GM11168 (cell line): ENCODE results near the gene THPO.

Experiments used
- in situ Hi-C: fragments of 300-500 bp; cut with MboI; formaldehyde crosslinking; loops from one replicate; pipeline ENCODE4 v1.12.0; 2022; ENCODE audit warnings: low sequenced_read_pairs; ENCODE audit not compliant: unreplicated experiment

The THPO gene

GRCh38 chr3:184377882-184378445 is at the start of gene THPO:
Gene THPO (minus strand): TSS chr3:184378207. CDS start chr3:184376259, 1,948 bp downstream.
- in situ Hi-C loops = no loop called here

GRCh38 chr3:184426691-184427141 is 48.7 kb upstream of the THPO start:
- in situ Hi-C loops = no loop called here

GRCh38 chr3:184423561-184423960 is 45.6 kb upstream of the THPO start:
- in situ Hi-C loops = no loop called here

GRCh38 chr3:184419171-184419570 is 41.2 kb upstream of the THPO start:
- in situ Hi-C loops = loop anchor here (10.0 kb wide), 1 partner anchor 86 kb away; no protein-coding TSS in a partner anchor

- in situ Hi-C loops = loop anchor here (10.0 kb wide), 1 partner anchor 87 kb away; no protein-coding TSS in a partner anchor
Measured at GRCh38 chr3:184417619-184418327, 39.8 kb upstream of the THPO start.

- in situ Hi-C loops = loop anchor here (10.0 kb wide), 1 partner anchor 90 kb away; no protein-coding TSS in a partner anchor
Measured at GRCh38 chr3:184415203-184415490, 37.1 kb upstream of the THPO start.

- in situ Hi-C loops = loop anchor here (10.0 kb wide), 1 partner anchor 90 kb away; no protein-coding TSS in a partner anchor
Measured at GRCh38 chr3:184414418-184415202, 36.6 kb upstream of the THPO start.

- in situ Hi-C loops = loop anchor here (10.0 kb wide), 1 partner anchor 95 kb away; no protein-coding TSS in a partner anchor
Measured at GRCh38 chr3:184409946-184410500, 32.0 kb upstream of the THPO start.

- in situ Hi-C loops = no loop called here
Measured at GRCh38 chr3:184409331-184409926, 31.4 kb upstream of the THPO start.

GRCh38 chr3:184405075-184406030 is 27.3 kb upstream of the THPO start:
- in situ Hi-C loops = no loop called here

GRCh38 chr3:184399410-184399809 is 21.4 kb upstream of the THPO start:
- in situ Hi-C loops = no loop called here

- in situ Hi-C loops = no loop called here
Measured at GRCh38 chr3:184395320-184395660, 17.3 kb upstream of the THPO start.

- in situ Hi-C loops = no loop called here
Measured at GRCh38 chr3:184391266-184391665, 13.3 kb upstream of the THPO start.

- in situ Hi-C loops = no loop called here
Measured at GRCh38 chr3:184389935-184390528, 12.0 kb upstream of the THPO start.

GRCh38 chr3:184389384-184389783 is 11.4 kb upstream of the THPO start:
- in situ Hi-C loops = no loop called here

GRCh38 chr3:184388936-184389230 is 10.9 kb upstream of the THPO start:
- in situ Hi-C loops = no loop called here

- in situ Hi-C loops = no loop called here
Measured at GRCh38 chr3:184388164-184388935, 10.3 kb upstream of the THPO start.

- in situ Hi-C loops = no loop called here
Measured at GRCh38 chr3:184387174-184387714, 9.2 kb upstream of the THPO start.
